ENCODE results near the gene HOXD4. TPM values are rescaled to one million over a fixed set of nuclear protein-coding genes. Genes with fewer than 3 reads are reported as not detected.

Gene HOXD4
- total RNA-seq, 1 donor: 1.1 TPM

- DNase-seq (ENCODE audit: low read depth): no peak
- H3K4me3 ChIP-seq (ENCODE audit: low read depth, low read length): no peak overlapping the region
- TF ChIP-seq, protein P1, sequence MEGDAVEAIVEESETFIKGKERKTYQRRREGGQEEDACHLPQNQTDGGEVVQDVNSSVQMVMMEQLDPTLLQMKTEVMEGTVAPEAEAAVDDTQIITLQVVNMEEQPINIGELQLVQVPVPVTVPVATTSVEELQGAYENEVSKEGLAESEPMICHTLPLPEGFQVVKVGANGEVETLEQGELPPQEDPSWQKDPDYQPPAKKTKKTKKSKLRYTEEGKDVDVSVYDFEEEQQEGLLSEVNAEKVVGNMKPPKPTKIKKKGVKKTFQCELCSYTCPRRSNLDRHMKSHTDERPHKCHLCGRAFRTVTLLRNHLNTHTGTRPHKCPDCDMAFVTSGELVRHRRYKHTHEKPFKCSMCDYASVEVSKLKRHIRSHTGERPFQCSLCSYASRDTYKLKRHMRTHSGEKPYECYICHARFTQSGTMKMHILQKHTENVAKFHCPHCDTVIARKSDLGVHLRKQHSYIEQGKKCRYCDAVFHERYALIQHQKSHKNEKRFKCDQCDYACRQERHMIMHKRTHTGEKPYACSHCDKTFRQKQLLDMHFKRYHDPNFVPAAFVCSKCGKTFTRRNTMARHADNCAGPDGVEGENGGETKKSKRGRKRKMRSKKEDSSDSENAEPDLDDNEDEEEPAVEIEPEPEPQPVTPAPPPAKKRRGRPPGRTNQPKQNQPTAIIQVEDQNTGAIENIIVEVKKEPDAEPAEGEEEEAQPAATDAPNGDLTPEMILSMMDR (IDR thresholded peaks at IDR 0.05; ENCODE audit: insufficient read depth, low read length): no peak
These were observed 40.7 kb upstream of the HOXD4 start for GRCh38 chr2:176110415-176111308.

GRCh38 chr2:176111309-176111663, 40.1 kb upstream of the HOXD4 start:
- DNase-seq (ENCODE audit: low read depth): peak; percentile 27
- TF ChIP-seq, protein P1 (IDR thresholded peaks at IDR 0.05; ENCODE audit: insufficient read depth, low read length): peak; percentile 60
- H3K4me3 ChIP-seq (ENCODE audit: low read depth, low read length): no peak overlapping the region

DNA sequence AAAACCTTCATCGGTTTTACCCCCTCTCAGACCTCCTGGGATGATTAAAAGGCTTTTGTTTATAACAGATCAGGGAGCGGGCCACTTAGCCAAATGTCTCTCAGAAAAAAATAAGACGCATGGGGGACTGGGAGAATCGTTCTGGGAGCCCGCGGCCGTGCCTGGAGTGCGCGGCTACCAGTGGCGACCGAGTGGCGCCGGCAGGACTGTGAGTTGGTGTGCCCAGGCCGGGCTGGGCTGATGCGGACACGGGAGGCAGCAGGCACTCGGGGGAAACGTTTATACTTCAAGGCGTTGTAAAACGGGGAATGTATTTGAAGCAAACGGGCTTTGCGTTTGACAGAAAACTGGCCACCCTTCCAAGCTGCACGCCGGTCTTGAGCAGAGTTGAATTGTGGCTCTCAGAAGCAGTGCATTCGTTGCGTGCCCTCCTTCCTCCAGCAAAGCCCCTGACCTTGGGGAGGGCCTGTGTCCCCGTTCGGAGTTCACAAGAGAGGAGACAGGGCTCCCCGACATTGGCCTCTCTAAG, 39.4 kb upstream of the HOXD4 start:
- H3K4me3 ChIP-seq (ENCODE audit: low read depth, low read length): no peak overlapping the region
- no peak for DNase-seq (ENCODE audit: low read depth)
- TF ChIP-seq, protein P1 (IDR thresholded peaks at IDR 0.05; ENCODE audit: insufficient read depth, low read length): no peak

DNA sequence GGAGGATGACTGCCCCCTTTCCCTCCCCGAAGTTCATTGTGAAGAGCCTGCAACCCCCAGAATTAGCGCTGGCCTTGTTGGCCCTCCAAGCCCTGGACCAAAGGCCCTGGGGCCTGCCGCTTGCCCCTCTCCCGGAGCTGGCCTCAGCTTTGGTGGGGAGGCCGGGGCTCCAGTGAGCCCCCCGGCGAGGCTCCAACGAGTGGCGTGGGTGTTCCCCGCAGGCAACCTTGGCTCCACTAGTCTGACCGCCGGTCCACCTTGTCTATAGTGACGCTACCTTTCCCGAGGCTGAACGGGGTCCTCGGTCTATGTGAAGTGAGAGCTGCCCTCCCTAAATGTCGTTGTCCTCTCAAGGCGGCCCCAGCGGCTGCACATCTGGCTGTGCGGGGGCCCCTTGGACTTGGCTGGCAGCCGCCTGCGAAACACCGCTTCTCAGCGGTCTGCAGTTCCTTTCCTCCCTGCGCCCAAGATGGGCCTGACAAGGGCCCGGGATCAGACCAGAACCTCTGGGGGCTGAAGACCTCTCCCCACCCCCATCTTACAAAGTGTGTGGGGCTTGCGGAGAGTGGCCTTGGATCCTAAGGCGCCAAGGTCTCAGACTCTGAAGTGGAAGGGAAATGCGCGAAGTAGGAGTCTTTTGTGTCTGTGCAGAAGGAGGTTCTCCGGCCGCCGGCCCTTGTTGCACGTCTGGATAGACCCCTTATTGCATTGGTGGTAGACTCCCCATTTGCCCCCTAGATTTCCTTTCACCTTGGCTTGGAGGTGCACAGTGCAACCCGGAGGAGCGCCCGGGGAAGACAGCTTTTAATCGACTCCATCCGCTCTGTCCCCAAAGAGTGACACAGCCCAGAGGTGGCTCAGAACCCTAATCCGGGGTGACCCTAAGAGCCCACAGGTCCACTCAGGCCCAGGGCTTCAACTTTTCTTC, 38.7 kb upstream of the HOXD4 start:
- no peak for DNase-seq (ENCODE audit: low read depth)
- no peak overlapping the region for H3K4me3 ChIP-seq (ENCODE audit: low read depth, low read length)
- TF ChIP-seq, protein P1 (IDR thresholded peaks at IDR 0.05; ENCODE audit: insufficient read depth, low read length): no peak

DNA sequence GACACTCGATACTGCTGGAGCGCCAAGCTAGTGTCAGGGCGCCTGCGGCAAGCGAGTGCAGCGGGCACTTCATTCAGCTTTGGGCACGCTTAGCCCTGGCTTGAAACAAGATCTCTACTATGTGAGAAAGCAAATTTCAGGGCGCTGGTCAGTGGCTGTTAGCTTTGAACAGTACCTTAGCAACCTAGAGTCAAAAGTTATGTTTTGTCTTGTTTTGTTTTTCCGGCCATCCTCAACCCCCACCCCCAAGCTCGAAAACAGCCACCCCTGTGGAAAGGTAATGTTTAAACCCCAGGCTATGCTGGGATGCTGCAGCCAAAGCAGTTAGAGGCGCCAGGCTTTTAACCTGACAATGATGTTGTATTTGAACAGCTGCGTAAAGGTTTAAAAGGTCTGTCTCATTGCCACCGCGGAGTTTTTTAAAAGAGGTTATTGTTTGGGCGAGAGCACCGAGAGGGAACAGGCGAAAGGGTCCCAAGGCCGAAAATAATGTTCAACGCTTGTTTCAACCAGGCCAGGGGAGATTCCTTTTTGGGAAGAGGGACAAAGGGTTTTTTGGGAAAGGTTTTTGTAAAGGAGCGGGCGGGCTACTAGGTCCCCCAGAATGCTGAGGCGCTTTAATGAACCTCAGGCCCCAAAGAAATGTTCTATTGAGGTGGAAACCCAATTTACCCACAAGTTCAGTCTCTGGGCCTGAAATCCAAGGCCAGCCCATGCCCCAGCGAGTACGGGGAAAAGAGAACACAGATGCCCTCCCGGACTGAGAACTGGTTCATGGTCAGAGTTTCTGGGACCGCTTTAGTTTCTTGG, 37.0 kb upstream of the HOXD4 start:
- H3K4me3 ChIP-seq (ENCODE audit: low read depth, low read length): no peak overlapping the region
- no peak for DNase-seq (ENCODE audit: low read depth)
- TF ChIP-seq, protein P1 (IDR thresholded peaks at IDR 0.05; ENCODE audit: insufficient read depth, low read length): no peak
